ENCODE data around the gene DLK2.

DNA sequence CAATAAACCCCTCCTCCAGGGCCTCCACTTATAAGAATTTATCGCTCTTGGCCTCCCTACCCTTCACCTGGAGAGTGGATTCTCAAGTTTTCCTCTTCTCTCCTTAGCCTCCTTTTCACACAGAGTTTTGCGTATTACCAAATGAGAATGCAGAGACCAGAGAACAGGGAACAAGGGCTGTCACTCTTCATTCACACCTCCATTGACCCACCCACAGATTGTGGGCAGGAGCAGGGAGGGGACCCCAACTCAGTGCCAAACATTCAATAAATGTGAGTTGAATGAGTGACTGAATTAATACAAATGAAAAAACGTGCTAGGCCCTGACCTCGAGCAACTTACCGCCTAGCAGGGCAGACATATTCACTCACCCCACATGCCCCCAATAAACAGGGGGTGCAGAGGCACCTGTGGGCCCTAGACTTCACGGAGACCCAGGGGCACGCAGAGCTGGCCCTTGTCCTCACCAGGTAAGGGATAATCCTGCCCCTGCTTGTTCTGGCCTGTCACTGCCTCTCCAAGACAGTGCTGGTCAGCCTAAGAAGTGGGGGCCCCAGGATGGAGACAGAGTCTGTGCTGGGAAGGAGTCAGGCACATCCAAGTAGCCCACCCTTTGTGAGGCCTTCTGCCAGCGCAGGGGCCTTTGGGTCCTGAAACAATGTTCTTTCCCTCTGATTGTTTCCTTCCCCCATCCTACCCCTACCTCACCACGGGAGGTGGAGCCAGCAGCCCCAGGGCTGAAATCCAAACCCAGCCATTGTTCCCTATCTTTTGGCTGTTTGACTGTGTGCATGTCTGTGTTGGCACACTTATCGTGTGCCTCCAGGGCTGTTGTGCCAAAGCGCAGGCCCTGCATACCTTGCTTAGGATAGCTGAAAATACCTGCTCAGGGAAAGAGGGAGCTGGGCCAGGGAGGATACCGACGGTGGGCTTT lies 13.7 kb upstream of the DLK2 start:
- TF ChIP-seq, protein P1, sequence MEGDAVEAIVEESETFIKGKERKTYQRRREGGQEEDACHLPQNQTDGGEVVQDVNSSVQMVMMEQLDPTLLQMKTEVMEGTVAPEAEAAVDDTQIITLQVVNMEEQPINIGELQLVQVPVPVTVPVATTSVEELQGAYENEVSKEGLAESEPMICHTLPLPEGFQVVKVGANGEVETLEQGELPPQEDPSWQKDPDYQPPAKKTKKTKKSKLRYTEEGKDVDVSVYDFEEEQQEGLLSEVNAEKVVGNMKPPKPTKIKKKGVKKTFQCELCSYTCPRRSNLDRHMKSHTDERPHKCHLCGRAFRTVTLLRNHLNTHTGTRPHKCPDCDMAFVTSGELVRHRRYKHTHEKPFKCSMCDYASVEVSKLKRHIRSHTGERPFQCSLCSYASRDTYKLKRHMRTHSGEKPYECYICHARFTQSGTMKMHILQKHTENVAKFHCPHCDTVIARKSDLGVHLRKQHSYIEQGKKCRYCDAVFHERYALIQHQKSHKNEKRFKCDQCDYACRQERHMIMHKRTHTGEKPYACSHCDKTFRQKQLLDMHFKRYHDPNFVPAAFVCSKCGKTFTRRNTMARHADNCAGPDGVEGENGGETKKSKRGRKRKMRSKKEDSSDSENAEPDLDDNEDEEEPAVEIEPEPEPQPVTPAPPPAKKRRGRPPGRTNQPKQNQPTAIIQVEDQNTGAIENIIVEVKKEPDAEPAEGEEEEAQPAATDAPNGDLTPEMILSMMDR (IDR thresholded peaks at IDR 0.05; ENCODE audit: low read depth, low read length), result no peak
- no peak for TF ChIP-seq EZH2phosphoT487 (IDR thresholded peaks at IDR 0.05; ENCODE audit: low read depth)
